Glutamatergic neuron (in vitro differentiated cells): ENCODE measurements around the gene SLF2. TPM values are rescaled to one million over a fixed set of nuclear protein-coding genes. Genes with fewer than 3 reads are reported as not detected.

Source experiments
- DNase-seq: peaks from one replicate; pipeline ENCODE4 v3.0.0; 2022
- H3K27ac Mint-ChIP-seq: one replicate; pipeline ENCODE4 v1.8.0; 2020; ENCODE audit warnings: mild to moderate bottlenecking, mixed read lengths, inconsistent platforms; ENCODE audit not compliant: unreplicated experiment
- H3K27me3 Mint-ChIP-seq: one replicate; pipeline ENCODE4 v1.8.0; 2020; ENCODE audit warnings: mild to moderate bottlenecking, moderate library complexity, mixed read lengths, inconsistent platforms; ENCODE audit not compliant: unreplicated experiment
- H3K36me3 Mint-ChIP-seq: one replicate; pipeline ENCODE4 v1.8.0; 2020; ENCODE audit warnings: mild to moderate bottlenecking, mixed read lengths, inconsistent platforms; ENCODE audit not compliant: unreplicated experiment
- H3K4me1 Mint-ChIP-seq: one replicate; pipeline ENCODE4 v1.8.0; 2020; ENCODE audit warnings: mild to moderate bottlenecking, low read depth, mixed read lengths, inconsistent platforms; ENCODE audit not compliant: unreplicated experiment
- H3K4me3 Mint-ChIP-seq: one replicate; pipeline ENCODE4 v1.8.0; 2020; ENCODE audit warnings: mild to moderate bottlenecking, mixed read lengths, inconsistent platforms; ENCODE audit not compliant: unreplicated experiment
- H3K9me3 Mint-ChIP-seq: one replicate; pipeline ENCODE4 v1.8.0; 2020; ENCODE audit warnings: mild to moderate bottlenecking, moderate library complexity, mixed read lengths, inconsistent platforms; ENCODE audit not compliant: unreplicated experiment
- total RNA-seq: library from RNA; stranded (reverse); fragmentation: NEBNext Ultra II Directional; extraction: Animal tissue kit (Norgen Biotek cat#: 25700); gene quantifications from one replicate; pipeline ENCODE4 v1.2.1, GENCODE V29; 2021; ENCODE audit not compliant: unreplicated experiment
- TF ChIP-seq, protein P1 (sequence below): fragments of 200-600 bp; sonication (generic); IDR thresholded peaks from one replicate; pipeline ENCODE4 v1.5.0; 2021; ENCODE audit not compliant: partially characterized antibody, unreplicated experiment

Gene SLF2
- total RNA-seq, 1 donor from 2014 or later, result 35.9 TPM

- H3K4me3 Mint-ChIP-seq, result no peak overlapping the region
- H3K36me3 Mint-ChIP-seq, result peaks cover 6% of the 10 kb centered on the region
- peaks cover 2% of the 10 kb centered on the region for H3K4me1 Mint-ChIP-seq
- peaks cover 9% of the 10 kb centered on the region for H3K27me3 Mint-ChIP-seq
- peaks cover 4% of the 10 kb centered on the region for H3K9me3 Mint-ChIP-seq
- TF ChIP-seq, protein P1, sequence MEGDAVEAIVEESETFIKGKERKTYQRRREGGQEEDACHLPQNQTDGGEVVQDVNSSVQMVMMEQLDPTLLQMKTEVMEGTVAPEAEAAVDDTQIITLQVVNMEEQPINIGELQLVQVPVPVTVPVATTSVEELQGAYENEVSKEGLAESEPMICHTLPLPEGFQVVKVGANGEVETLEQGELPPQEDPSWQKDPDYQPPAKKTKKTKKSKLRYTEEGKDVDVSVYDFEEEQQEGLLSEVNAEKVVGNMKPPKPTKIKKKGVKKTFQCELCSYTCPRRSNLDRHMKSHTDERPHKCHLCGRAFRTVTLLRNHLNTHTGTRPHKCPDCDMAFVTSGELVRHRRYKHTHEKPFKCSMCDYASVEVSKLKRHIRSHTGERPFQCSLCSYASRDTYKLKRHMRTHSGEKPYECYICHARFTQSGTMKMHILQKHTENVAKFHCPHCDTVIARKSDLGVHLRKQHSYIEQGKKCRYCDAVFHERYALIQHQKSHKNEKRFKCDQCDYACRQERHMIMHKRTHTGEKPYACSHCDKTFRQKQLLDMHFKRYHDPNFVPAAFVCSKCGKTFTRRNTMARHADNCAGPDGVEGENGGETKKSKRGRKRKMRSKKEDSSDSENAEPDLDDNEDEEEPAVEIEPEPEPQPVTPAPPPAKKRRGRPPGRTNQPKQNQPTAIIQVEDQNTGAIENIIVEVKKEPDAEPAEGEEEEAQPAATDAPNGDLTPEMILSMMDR, result no peak
- no peak overlapping the region for H3K27ac Mint-ChIP-seq
- no peak for DNase-seq
Measured at GRCh38 chr10:100980711-100981110, 67.9 kb downstream of the SLF2 start.

DNA sequence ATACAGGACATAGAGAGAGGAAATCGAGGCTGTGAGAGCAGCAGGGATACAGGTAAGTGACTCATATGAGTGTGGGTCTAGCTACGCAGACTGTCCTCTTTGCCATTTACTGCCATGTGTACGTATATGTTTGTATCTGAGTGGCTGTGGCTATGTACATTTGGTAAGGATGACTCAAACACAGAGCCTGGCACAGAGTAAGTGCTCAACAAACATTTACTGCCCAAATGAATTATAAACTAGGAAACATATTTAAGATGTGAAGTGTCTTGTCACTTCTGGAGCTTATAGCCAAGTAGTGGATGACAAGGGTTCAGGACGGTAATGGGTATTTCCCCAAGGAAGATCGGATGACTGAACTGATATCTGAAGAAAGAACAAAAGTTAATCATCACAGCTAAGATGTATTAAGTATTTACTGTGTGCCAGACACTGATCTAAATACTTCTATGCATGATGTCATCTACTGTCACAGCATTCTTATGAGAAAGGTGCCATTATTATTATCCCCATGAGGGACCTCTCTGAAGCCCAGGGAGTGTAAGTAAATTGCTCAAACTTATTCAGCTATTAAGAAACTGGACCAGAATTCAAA lies 68.5 kb downstream of the SLF2 start:
- DNase-seq, result no peak
- Mint-ChIP-seq H3K9me3 (peaks cover 2% of the 10 kb centered on the region), H3K27ac (no peak overlapping the region), H3K4me3 (no peak overlapping the region), H3K27me3 (peaks cover 9% of the 10 kb centered on the region), H3K36me3 (peaks cover 6% of the 10 kb centered on the region), H3K4me1 (peaks cover 2% of the 10 kb centered on the region)
- TF ChIP-seq, protein P1, result no peak

DNA sequence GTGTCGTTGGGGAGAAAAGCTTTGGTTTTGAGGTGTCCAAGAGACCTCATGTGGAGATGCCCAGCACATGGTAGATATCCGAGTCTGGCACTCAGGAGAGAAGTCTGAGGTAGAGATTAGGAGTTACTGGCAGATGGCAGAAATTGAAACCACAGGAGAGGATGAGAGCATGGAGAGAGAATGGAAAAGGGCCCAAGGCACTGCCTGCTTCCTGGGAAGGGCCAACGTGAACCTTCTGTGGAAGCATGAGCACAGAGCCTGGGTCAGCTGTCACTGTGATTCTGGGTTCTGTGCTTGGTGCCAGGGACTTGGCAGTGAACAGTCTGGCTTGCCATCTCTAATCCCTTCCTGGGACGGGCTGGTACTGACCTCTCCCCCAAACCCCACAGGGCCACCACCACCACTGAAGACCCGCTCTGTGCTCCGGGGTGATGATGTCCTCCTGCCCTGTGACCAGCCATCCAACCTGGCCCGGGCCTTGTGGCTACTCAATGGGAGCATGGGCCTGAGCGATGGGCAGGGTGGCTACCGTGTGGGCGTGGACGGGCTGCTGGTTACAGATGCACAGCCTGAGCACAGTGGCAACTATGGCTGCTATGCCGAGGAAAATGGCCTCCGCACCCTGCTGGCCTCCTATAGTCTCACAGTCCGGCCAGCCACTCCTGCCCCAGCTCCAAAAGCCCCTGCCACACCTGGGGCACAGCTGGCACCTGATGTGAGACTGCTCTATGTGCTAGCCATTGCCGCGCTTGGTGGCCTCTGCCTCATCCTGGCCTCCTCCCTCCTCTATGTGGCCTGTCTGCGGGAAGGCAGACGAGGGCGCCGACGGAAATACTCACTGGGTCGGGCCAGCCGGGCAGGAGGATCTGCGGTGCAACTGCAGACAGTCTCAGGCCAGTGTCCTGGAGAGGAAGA lies 70.4 kb downstream of the SLF2 start:
- H3K9me3 Mint-ChIP-seq, result peaks cover 5% of the 10 kb centered on the region
- DNase-seq, result no peak
- peaks cover 13% of the 10 kb centered on the region for H3K27me3 Mint-ChIP-seq
- H3K4me3 Mint-ChIP-seq, result no peak overlapping the region
- TF ChIP-seq, protein P1, result no peak
- no peak overlapping the region for H3K27ac Mint-ChIP-seq
- H3K36me3 Mint-ChIP-seq, result no peaks in the 10 kb centered on the region
- H3K4me1 Mint-ChIP-seq, result peaks cover 7% of the 10 kb centered on the region

DNA sequence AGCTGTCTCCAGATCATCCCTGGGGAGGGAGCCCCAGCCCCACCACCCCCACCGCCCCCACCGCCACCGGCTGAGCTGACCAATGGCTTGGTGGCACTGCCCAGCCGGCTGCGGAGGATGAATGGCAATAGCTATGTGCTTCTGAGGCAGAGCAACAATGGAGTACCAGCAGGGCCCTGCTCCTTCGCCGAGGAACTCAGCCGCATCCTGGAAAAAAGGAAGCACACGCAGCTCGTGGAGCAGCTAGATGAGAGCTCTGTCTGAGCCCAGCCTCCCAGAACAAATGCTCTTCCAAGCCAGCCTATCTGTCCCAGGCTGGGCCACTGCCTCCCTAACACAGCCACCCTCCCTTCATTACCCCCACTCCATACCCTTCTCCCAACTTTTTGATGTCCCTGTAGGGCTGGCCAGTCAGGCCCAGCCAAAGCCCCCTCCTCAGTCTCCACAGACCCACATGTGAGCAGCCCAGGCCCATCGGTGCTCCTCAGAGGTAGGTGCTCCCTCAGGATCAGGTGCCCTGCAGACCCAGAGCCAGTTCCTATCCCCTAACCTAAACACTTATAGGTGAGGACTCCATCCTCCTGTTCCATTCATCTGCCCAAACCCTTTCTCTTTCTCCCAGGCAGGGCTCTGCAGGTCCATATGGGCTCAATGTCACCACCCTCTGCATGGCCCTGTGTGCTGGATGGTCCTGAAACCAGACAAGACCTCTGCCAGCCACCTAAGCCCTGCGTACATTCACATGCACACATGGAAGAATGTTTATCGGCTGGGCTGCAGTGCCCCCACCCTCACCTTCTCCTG lies 71.3 kb downstream of the SLF2 start:
- no peak for DNase-seq
- H3K27me3 Mint-ChIP-seq, result peaks cover 13% of the 10 kb centered on the region
- H3K9me3 Mint-ChIP-seq, result peaks cover 5% of the 10 kb centered on the region
- no peak overlapping the region for H3K27ac Mint-ChIP-seq
- no peak overlapping the region for H3K4me3 Mint-ChIP-seq
- TF ChIP-seq, protein P1, result no peak
- H3K36me3 Mint-ChIP-seq, result no peaks in the 10 kb centered on the region
- H3K4me1 Mint-ChIP-seq, result peaks cover 7% of the 10 kb centered on the region
